NCI-H2196 treated with DMSO at 0.1 percent for 48 hours (cell line): ENCODE data around the gene TSPAN14.
A peak's percentile ranks its signal among the peaks of the same experiment; 100 is the strongest.
"Not testable (repeated sequence)": the region's sequence is repeated elsewhere in the genome, so short reads cannot be mapped to it uniquely, and the experiment has no call there.

Experiments
- DNase-seq: peaks from one replicate; lab custom pipeline; 2025; ENCODE audit not compliant: unreplicated experiment; lab: John Stamatoyannopoulos, UW

TSPAN14 gene

GRCh38 chr10:80539421-80540031 is 85.4 kb downstream of the TSPAN14 start:
- DNase-seq, result no peak

DNA sequence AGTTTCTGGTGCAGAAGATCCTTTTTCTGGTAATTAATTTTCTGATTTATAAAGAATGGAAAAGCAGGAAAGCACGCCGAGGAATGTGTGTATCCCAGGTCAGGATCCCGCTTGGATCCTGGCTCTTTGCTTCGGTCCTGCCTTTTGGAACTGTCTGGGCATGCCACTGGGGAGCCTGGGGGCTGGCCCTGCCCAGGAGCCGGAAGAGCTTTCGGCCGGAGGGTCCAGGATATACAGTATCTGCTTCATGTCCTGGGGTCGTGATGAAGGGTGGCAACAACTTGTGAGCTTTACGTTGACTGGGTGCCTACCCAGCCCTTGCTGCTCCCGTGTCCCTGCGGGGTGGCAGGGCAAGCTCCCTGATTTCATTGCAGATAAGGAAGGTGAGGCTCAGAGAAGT is 86.0 kb downstream of the TSPAN14 start:
- no peak for DNase-seq

- DNase-seq, result no peak
Measured at GRCh38 chr10:80540618-80540980, 86.5 kb downstream of the TSPAN14 start.

GRCh38 chr10:80540981-80541750 is 87.1 kb downstream of the TSPAN14 start:
- DNase-seq, result no peak

DNA sequence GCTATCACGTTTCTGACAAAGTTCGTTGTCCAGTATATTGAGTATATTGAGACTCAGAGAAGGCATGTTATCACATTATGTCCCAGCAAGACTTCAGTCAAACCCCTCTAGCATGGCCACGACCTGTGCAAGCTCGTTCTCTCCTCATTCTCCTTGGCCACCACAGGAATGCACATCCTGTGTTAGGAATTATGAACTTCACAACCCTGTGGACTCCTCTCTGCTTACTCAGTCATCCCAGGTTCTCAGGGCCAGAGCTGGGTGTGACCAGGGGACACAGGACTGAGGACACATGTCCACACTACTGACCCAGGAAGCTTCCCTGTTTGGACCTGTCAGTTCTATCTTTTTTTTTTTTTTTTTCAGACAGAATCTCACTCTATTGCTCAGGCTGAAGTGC is 87.9 kb downstream of the TSPAN14 start:
- DNase-seq, result no peak

DNA sequence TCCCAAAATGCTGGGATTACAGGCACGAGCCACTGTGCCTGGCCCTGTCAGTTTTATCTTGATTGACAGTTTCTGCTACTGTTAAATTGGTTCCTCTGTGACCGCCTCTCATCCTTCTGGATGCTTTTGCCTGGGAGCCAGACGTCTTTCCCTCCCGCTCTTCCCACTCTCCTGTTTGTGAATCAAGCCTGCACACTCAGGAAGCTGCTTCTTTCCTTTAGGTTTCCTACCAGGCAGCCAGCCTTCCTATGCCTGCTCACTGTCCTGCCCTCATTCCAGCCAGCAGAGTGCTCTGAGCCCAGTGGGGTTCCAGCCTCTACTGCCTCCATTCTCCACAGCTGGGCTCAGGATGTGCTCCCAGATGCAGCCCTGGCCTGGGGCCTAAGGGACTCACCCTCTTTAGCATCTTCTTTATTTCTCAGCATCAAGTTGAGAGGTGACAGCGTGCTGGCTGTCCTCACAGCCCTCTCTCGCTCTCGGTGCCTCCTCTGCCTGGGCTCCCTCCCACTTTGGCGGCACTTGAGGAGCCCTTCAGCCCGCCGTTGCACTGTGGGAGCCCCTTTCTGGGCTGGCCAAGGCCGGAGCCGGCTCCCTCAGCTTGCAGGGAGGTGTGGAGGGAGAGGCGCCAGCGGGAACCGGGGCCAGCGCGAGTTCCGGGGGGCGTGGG is 88.7 kb downstream of the TSPAN14 start:
- DNase-seq, result no peak

GRCh38 chr10:80543319-80543672 is 89.2 kb downstream of the TSPAN14 start:
- not testable (repeated sequence) for DNase-seq

DNA sequence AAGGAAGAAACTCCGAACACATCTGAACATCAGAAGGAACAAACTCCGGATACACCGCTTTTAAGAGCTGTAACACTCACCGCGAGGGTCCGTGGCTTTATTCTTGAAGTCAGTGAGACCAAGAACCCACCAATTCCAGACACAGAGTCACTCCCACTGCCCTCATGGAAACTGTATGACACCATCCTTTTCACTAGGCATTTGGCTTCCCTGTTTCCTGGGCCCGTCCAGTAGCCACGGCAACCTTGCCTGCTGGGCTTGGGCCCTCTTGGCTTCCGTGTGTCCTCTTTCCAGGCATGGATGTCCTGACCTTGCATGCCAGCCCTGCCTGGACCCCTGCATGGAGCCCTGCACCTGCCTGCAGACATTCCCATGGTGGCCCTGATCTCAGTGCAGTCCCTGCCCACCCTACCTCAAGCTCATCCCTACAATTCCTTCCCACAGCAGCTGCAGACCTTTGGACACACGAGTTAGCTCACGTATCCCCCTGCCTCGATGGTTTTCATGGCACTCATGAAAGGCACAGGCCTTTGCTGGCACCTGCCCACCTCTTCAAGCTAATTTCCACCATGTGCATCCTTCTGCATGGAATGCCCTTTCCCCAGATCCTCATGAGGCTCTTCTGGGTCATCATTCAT is 90.3 kb downstream of the TSPAN14 start:
- DNase-seq, result no peak

GRCh38 chr10:80545258-80545881 is 91.3 kb downstream of the TSPAN14 start:
- DNase-seq, result no peak

- peak; percentile 57 for DNase-seq
Measured at GRCh38 chr10:80552151-80552646, 98.1 kb downstream of the TSPAN14 start.

DNA sequence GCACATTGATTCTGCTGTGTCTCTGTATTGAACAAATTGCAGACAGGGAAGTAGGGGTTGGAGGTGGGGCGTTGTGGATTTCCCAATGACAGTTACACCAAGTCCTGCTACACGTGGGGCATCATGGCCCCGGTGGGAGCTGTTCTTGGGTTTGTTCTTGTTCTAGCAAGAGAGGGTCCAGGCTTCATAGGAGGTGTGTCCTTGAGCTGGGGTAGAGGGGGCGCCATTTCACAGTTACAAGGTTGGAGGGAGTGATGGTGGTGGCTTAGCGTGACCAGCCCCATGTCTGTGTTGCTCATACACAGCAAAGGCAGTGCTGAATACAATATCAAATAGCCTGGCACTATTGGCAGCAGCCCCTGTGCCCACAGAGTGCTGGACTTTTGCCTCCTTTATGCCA is 99.3 kb downstream of the TSPAN14 start:
- no peak for DNase-seq

DNA sequence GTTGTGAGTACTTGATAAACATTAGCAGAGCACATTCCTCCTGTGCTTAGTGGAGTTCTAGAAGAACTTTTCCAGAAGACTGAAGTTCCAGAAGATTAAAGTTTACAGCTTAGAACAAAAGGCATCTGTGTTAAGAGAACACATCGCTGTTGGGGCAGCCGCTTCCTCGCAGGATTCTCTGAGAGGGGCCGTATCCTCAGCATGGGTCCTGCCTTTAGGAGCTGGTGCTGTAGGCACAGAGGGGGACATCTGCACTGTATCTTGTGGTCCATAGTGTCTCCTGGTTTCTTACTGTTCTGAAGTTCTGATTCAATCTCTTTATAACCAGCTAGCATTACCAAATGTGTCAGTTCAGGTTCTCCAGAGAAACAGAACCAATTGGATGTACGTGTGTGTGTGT is 99.9 kb downstream of the TSPAN14 start:
- DNase-seq, result no peak

- no peak for DNase-seq
Measured at GRCh38 chr10:80555415-80555814, 101.3 kb downstream of the TSPAN14 start.

- DNase-seq, result no peak
Measured at GRCh38 chr10:80561950-80562349, 107.8 kb downstream of the TSPAN14 start.

GRCh38 chr10:80567292-80567691 is 113.2 kb downstream of the TSPAN14 start:
- no peak for DNase-seq

DNA sequence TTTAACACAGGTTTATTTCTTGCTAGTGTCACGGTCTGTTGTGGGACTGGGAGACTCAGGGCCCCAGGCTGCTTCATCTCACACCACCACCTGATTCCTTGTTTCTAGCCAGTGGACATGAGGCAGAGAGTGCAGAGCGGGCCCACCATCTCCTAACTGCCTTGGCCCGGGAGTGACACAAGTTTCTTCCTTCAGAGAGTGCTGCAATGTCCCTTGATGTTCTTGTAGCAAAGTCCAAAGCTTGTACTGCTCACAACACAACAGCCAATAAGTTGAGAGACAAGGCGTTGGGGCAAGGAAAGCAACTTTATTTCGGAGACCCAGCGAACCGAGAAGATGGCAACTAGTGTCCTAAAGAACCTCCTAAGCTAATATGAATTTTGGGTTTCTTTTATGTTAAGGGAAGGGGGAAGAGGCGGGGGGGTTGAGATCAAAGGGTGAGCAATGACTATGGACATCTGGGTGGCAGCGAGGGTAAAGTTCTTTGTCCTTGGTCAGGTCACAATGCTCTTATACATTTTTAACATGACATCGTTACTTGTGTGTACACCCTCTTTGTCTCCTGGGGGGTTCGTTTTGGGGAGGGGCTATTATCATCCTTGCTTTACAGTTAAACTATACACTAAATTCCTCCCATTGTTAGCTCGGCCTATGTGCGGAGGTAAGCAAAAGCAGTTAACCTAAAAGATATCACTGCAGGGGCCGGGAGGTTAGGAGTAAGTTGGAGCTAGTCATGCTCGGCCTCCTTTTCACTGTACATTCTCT is 115.2 kb downstream of the TSPAN14 start:
- DNase-seq, result no peak

- DNase-seq, result no peak
Measured at GRCh38 chr10:80571352-80571751, 117.2 kb downstream of the TSPAN14 start.

- DNase-seq, result no peak
Measured at GRCh38 chr10:80579181-80579763, 125.2 kb downstream of the TSPAN14 start.

DNA sequence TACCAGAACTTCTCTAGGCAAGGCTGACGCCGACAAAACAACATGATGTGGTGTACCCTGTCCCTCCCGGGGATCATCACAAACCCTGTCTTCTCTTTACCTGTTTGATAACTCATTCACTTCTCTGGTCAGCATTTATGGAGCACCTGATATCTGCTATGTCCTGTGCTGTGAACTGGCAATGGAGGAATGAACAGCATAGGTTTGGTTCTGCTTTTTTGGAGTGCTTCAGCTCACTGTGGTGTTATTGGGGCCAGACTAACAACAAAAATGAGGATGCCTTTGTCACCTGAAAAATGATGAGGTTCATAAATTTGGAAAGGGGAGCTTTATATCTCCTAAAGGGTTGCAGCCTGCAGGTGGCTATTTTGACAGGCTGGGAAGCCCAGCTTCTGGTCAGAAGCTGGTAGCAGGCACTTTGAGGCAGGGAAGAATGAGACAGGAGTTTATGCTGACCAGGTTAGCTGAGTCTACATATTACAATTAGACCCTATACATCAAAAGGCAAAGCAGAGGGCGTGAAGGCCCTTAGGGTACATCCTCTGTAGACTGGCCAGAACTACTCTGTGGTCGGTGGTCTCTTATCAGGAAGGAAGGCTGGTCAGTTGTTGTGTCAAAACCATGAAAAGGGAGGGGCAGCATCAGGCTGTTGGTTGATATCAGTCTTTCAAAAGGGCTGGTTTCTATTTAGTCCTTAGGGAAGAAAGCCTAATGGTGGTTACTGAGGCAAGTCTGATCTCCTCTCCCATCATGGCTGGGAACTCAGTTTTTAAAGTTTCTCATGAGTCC is 125.9 kb downstream of the TSPAN14 start:
- DNase-seq, result no peak
